A204.1 (cell line): Measurements from ENCODE around the gene SH3RF3.

Experiments used
- FAIRE-seq: peaks from 2 replicates; lab custom pipeline; 2012; peaks lifted over from hg19 to GRCh38; lab: Jason Lieb, UNC

SH3RF3 gene

GRCh38 chr2:109456776-109457175 is 327.8 kb downstream of the SH3RF3 start:
- FAIRE-seq = no peak

GRCh38 chr2:109457366-109457765 is 328.4 kb downstream of the SH3RF3 start:
- no peak for FAIRE-seq

GRCh38 chr2:109457794-109458193 is 328.8 kb downstream of the SH3RF3 start:
- FAIRE-seq = no peak

GRCh38 chr2:109458512-109458911 is 329.5 kb downstream of the SH3RF3 start:
- no peak for FAIRE-seq

- FAIRE-seq = no peak
Measured at GRCh38 chr2:109459485-109459884, 330.5 kb downstream of the SH3RF3 start.

- FAIRE-seq = no peak
Measured at GRCh38 chr2:109460553-109461324, 331.7 kb downstream of the SH3RF3 start.

- no peak for FAIRE-seq
Measured at GRCh38 chr2:109463236-109463635, 334.2 kb downstream of the SH3RF3 start.

- FAIRE-seq = no peak
Measured at GRCh38 chr2:109463891-109464290, 334.9 kb downstream of the SH3RF3 start.

- no peak for FAIRE-seq
Measured at GRCh38 chr2:109466674-109467575, 337.9 kb downstream of the SH3RF3 start.

- FAIRE-seq = no peak
Measured at GRCh38 chr2:109467701-109468100, 338.7 kb downstream of the SH3RF3 start.

- no peak for FAIRE-seq
Measured at GRCh38 chr2:109468893-109469292, 339.9 kb downstream of the SH3RF3 start.

GRCh38 chr2:109471658-109472057 is 342.7 kb downstream of the SH3RF3 start:
- no peak for FAIRE-seq

- no peak for FAIRE-seq
Measured at GRCh38 chr2:109472331-109472959, 343.4 kb downstream of the SH3RF3 start.

GRCh38 chr2:109472974-109473373 is 344.0 kb downstream of the SH3RF3 start:
- FAIRE-seq = no peak

- FAIRE-seq = no peak
Measured at GRCh38 chr2:109473616-109474318, 344.8 kb downstream of the SH3RF3 start.

- no peak for FAIRE-seq
Measured at GRCh38 chr2:109474319-109474825, 345.4 kb downstream of the SH3RF3 start.

- no peak for FAIRE-seq
Measured at GRCh38 chr2:109475531-109476210, 346.7 kb downstream of the SH3RF3 start.

GRCh38 chr2:109476641-109477441 is 347.8 kb downstream of the SH3RF3 start:
- FAIRE-seq = no peak

- FAIRE-seq = no peak
Measured at GRCh38 chr2:109478906-109479493, 350.0 kb downstream of the SH3RF3 start.

- FAIRE-seq = no peak
Measured at GRCh38 chr2:109479804-109480203, 350.8 kb downstream of the SH3RF3 start.
